Erythroblast (primary cell): ENCODE measurements around the gene SPTBN4.

Experiments used
- GATA1 ChIP-seq: IDR thresholded peaks from 2 replicates; pipeline ENCODE4 v1.6.1; 2011; ENCODE audit warnings: low read depth, mild to moderate bottlenecking, control low read depth, low read length, moderate library complexity
- POLR2A ChIP-seq: IDR thresholded peaks from 2 replicates; pipeline ENCODE4 v1.6.1; 2011; ENCODE audit warnings: mild to moderate bottlenecking, low read length

- TF ChIP-seq POLR2A = peak; percentile 29
- TF ChIP-seq GATA1 = no peak
These were observed 23.4 kb upstream of the SPTBN4 start for GRCh38 chr19:40443131-40443999.
